Lower lobe of right lung (tissue), 2 donors: ENCODE data around the gene TMEFF2. TPM values are rescaled to one million over a fixed set of nuclear protein-coding genes. Genes with fewer than 3 reads are reported as not detected.
"Not testable (repeated sequence)": the region's sequence is repeated elsewhere in the genome, so short reads cannot be mapped to it uniquely, and the experiment has no call there.

Experiments used
- ATAC-seq, 2 donors: fragments of 200-7000 bp; cut with Tn5 transposase; one replicate each; pipeline ENCODE4 v1.9.1; 2020 to 2022; ENCODE audit warnings: mild to moderate bottlenecking in 2 of 2, moderate library complexity in 2 of 2
- DNase-seq: peaks from one replicate; pipeline ENCODE4 v3.0.0-alpha.2; 2020
- H3K27ac ChIP-seq: fragments of 200-600 bp; one replicate; pipeline ENCODE4 v1.8.0; 2022
- H3K27me3 ChIP-seq: fragments of 200-600 bp; one replicate; pipeline ENCODE4 v1.8.0; 2022; ENCODE audit warnings: low read depth
- H3K36me3 ChIP-seq: fragments of 200-600 bp; one replicate; pipeline ENCODE4 v1.8.0; 2022; ENCODE audit warnings: mild to moderate bottlenecking
- H3K4me1 ChIP-seq: fragments of 200-600 bp; one replicate; pipeline ENCODE4 v1.8.0; 2022
- H3K4me3 ChIP-seq: fragments of 200-600 bp; one replicate; pipeline ENCODE4 v1.8.0; 2022; ENCODE audit warnings: mild to moderate bottlenecking
- H3K9me3 ChIP-seq: fragments of 200-600 bp; one replicate; pipeline ENCODE4 v1.8.0; 2022
- intact Hi-C: fragments of 100-400 bp; cut with DNase I; formaldehyde crosslinking; loops from one replicate; pipeline ENCODE4 v1.11.0; 2022
- total RNA-seq: library from RNA; stranded (reverse); fragmentation: NEBNext Ultra II Directional; extraction: Animal tissue kit (Norgen Biotek cat#: 25700); gene quantifications from one replicate; pipeline ENCODE4 v1.2.1, GENCODE V29; 2021
- TF ChIP-seq, protein P1 (sequence below): fragments of 200-600 bp; IDR thresholded peaks from one replicate; pipeline ENCODE4 v1.8.0; 2022; ENCODE audit warnings: antibody characterized with exemption, mild to moderate bottlenecking
- donor health status: DM: no; HTN: yes; CAD: no; lungs with severe emphysema.

Gene TMEFF2
- total RNA-seq, 1 donor from 2014 or later, result not detected

DNA sequence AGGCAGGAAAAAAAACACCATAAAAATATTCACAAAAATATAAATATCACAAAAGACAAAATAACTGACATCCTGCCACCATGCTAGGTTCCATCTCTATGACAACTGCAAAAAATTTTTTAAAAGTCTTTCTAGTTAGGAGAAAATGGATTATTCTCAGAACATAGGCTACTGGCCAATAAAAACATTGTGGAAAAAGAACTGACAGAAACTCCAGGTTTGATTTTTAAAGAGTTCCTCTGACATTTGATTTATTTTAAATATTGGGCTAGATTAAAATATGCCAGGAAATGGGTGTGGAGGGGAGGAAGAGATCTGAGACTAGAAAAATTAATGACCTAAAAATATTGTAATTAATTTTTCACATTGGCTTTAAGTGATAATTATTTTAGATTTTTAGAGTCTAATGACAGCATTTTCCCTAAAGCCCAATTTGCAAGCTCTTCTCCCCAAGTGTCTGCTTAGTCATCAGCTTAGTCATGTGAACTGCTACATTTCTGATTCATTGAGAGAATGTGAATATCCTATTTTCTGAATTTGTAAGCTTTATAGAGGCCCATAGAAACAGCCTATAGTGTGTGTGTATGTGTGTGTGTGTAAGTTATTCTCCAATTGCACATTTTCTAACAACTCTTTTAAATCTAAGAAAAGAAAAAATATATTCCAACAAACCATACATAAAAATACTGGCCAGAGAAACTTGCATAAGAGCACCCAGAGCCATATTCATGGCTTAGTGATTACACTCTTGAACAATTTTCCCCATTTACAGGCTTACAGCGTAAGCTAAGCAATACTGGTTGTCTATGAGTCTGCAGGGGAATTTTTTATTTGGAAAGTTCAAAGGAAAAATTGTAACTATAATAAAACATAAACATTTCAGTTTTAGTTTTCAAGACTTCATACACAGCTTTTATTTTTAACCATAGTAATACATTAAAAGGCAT lies 48.4 kb downstream of the TMEFF2 start:
- H3K27me3 ChIP-seq, result no peaks in the 10 kb centered on the region
- H3K9me3 ChIP-seq, result no peaks in the 10 kb centered on the region
- no peaks in the 10 kb centered on the region for H3K36me3 ChIP-seq
- peaks cover 23% of the 10 kb centered on the region for H3K4me1 ChIP-seq
- ATAC-seq, result no peak
- H3K4me3 ChIP-seq, result no peak overlapping the region
- H3K27ac ChIP-seq, result peak overlapping the region; percentile 4
- DNase-seq, result no peak
- TF ChIP-seq, protein P1, sequence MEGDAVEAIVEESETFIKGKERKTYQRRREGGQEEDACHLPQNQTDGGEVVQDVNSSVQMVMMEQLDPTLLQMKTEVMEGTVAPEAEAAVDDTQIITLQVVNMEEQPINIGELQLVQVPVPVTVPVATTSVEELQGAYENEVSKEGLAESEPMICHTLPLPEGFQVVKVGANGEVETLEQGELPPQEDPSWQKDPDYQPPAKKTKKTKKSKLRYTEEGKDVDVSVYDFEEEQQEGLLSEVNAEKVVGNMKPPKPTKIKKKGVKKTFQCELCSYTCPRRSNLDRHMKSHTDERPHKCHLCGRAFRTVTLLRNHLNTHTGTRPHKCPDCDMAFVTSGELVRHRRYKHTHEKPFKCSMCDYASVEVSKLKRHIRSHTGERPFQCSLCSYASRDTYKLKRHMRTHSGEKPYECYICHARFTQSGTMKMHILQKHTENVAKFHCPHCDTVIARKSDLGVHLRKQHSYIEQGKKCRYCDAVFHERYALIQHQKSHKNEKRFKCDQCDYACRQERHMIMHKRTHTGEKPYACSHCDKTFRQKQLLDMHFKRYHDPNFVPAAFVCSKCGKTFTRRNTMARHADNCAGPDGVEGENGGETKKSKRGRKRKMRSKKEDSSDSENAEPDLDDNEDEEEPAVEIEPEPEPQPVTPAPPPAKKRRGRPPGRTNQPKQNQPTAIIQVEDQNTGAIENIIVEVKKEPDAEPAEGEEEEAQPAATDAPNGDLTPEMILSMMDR, result no peak
- intact Hi-C loops, result no loop called here

DNA sequence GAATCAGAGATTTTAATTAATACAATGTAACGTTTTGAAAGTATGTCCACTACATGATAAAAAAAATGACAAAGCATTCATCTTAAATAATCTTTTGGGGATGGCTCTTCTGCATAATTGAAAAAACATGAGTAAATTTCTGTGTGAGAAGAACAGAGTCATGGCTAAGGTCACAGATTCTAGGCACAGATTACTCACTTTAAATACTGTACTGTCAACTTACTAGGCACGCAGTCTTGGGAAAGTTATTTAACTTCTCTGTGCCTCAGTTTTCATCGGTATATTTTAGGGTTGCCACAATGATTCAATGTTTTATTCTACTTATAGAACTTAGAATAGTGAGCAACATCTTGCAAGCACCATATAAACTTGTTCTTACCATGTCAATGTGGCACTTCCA lies 49.2 kb downstream of the TMEFF2 start:
- H3K36me3 ChIP-seq, result no peaks in the 10 kb centered on the region
- intact Hi-C loops, result no loop called here
- no peaks in the 10 kb centered on the region for H3K27me3 ChIP-seq
- no peak overlapping the region for H3K4me3 ChIP-seq
- H3K27ac ChIP-seq, result no peak overlapping the region
- ATAC-seq (no peak), DNase-seq (no peak)
- peaks cover 23% of the 10 kb centered on the region for H3K4me1 ChIP-seq
- no peaks in the 10 kb centered on the region for H3K9me3 ChIP-seq
- TF ChIP-seq, protein P1, result no peak

DNA sequence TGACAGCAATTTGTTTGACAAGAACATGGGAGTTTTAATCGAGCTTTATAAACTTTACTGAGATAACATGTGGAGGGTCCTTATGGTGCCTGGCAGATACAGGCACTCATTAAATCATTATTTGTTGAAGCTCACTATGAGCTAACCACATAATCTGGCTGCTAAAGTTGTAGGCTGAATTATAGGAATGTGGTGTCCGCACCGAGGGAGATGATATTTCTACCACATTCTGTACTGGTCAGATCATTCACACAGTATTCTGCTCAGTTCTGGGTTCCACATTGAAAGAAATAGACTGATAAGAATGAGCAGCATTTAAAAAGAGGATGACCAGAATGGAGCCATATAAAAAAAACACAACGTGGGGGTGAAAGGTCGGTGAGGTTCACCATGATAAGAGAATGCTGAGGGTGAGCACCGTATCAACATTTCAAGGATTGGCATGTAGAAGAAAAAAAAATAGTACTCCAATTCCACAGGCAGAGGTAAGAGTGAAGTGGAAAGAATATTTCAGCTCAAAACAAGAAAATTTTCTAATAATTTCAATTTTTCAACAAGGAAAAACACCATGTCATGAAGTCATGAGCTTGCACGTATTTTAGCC lies 54.4 kb downstream of the TMEFF2 start:
- ATAC-seq, result no peak
- intact Hi-C loops, result no loop called here

DNA sequence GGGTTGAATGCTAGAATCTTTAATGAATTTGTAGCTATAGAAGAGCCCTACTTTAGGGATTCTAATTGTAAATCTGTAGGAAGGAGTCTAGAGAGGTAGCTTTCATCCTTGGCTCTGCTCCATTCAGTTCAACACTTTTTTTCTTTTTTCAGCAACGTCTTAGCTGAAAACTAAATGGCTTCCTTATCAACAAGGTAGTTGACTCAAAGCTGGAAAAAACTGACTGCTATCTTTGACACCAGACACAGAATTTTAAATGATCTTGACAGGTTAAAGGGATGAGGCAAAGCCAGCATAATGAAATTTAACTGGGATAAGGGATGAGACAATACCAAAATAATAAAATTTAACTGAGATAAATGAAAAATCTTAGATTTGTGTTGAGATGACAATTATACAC lies 54.9 kb downstream of the TMEFF2 start:
- no peaks in the 10 kb centered on the region for H3K9me3 ChIP-seq
- no peaks in the 10 kb centered on the region for H3K4me1 ChIP-seq
- H3K36me3 ChIP-seq, result no peaks in the 10 kb centered on the region
- intact Hi-C loops, result no loop called here
- DNase-seq (no peak), ATAC-seq (no peak)
- H3K27me3 ChIP-seq, result no peaks in the 10 kb centered on the region
- no peak overlapping the region for H3K27ac ChIP-seq
- H3K4me3 ChIP-seq, result no peak overlapping the region
- TF ChIP-seq, protein P1, result no peak

More for the DNA sequence above, 54.4 kb downstream of the TMEFF2 start:
- H3K9me3 ChIP-seq, result no peaks in the 10 kb centered on the region
- H3K36me3 ChIP-seq, result no peaks in the 10 kb centered on the region
- H3K4me3 ChIP-seq, result no peak overlapping the region
- TF ChIP-seq, protein P1, result no peak
- no peaks in the 10 kb centered on the region for H3K27me3 ChIP-seq
- H3K27ac ChIP-seq, result no peak overlapping the region
- no peaks in the 10 kb centered on the region for H3K4me1 ChIP-seq
- no peak for DNase-seq

DNA sequence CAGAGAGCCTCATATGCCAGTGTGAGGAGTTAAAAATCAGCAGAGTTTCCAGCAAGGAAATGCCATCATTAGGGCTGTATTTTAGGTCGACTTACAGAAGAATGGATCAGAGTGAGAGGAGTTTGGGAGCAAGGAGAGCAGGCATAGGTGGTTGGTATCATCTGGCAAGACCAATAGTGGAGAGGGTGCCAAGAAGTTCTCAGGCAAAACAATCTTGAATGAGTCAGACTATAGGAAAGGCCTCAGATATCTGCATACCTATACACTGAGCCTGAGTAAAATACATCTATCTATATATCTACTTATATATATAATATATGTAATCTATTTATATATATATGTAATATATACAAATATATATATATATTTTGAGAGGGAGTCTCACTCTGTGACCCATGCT lies 57.3 kb downstream of the TMEFF2 start:
- Histone ChIP-seq H3K4me3 (no peak overlapping the region), H3K9me3 (no peaks in the 10 kb centered on the region), H3K27ac (no peak overlapping the region), H3K4me1 (no peaks in the 10 kb centered on the region), H3K27me3 (no peaks in the 10 kb centered on the region), H3K36me3 (no peaks in the 10 kb centered on the region)
- ATAC-seq (no peak), DNase-seq (no peak)
- intact Hi-C loops, result no loop called here
- TF ChIP-seq, protein P1, result no peak

DNA sequence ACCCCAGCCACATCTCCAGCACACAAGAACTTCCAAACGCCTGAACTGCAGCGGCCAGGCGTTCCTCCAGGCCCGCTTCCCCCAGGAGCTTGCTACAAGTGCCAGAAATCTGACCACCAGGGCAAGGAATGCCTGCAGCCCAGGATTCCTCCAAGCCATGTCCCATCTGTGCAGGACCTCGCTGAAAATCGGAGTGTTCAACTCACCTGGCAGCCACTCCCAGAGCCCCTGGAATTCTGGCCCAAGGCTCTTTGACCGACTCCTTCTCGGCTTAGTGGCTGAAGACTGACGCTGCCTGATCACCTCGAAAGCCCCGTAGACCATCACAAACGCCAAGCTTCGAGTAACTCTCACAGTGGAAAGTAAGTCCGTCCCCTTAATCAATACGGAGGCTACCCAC lies 62.1 kb downstream of the TMEFF2 start:
- H3K4me3 ChIP-seq, H3K27ac ChIP-seq, ATAC-seq, intact Hi-C loops, DNase-seq, H3K4me1 ChIP-seq, H3K27me3 ChIP-seq, H3K36me3 ChIP-seq, H3K9me3 ChIP-seq: not testable (repeated sequence)

DNA sequence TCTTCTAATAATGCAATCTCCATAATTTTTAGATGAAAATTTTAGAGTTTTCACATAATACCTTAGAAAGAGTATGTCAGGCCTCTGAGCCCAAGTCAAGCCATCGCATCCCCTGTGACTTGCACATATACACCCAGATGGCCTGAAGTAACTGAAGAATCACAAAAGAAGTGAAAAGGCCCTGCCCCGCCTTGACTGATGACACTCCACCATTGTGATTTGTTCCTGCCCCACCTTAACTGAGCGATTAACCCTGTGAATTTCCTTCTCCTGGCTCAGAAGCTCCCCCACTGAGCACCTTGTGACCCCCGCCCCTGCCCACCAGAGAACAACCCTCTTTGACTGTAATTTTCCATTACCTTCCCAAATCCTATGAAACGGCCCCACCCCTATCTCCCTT lies 64.4 kb downstream of the TMEFF2 start:
- H3K4me3 ChIP-seq, H3K27ac ChIP-seq, H3K27me3 ChIP-seq, H3K36me3 ChIP-seq, DNase-seq, H3K9me3 ChIP-seq, ATAC-seq, intact Hi-C loops: not testable (repeated sequence)
- peaks cover 12% of the 10 kb centered on the region for H3K4me1 ChIP-seq
